CD14-positive monocyte (primary cell): ENCODE data around the gene DGAT2. TPM values are rescaled to one million over a fixed set of nuclear protein-coding genes. Genes with fewer than 3 reads are reported as not detected.

Experiments used
- DNase-seq, 3 donors: peaks; one replicate each; pipeline ENCODE4 v3.0.0-alpha.2; 2011 to 2022
- H2AFZ ChIP-seq: 2 replicates; pipeline ENCODE4 v1.6.0; 2012; ENCODE audit warnings: mild to moderate bottlenecking, low read depth, low read length, inconsistent platforms; ENCODE audit not compliant: insufficient read depth, poor library complexity, severe bottlenecking
- H3K27ac ChIP-seq, 2 donors: 1 replicate in 1 of 2; 2 replicates in 1 of 2; pipeline ENCODE4 v1.5.1; 2012 to 2013; ENCODE audit warnings: low read length in 2 of 2, control low read depth in 1 of 2, inconsistent platforms in 1 of 2, low read depth in 1 of 2, mild to moderate bottlenecking in 1 of 2
- H3K27me3 ChIP-seq, 2 donors: one replicate each; pipeline versions ENCODE4 v1.6.0 to v1.6.1; 2011 to 2013; ENCODE audit warnings: low read length in 2 of 2; ENCODE audit not compliant: control insufficient read depth in 2 of 2, insufficient read depth in 2 of 2
- H3K36me3 ChIP-seq, 2 donors: replicated peaks in 1 of 2; 1 replicate in 1 of 2; 2 replicates in 1 of 2; pipeline versions ENCODE4 v1.5.1 to v1.6.1; 2012 to 2013; ENCODE audit warnings: low read length in 2 of 2, control low read depth in 1 of 2, inconsistent platforms in 1 of 2, mild to moderate bottlenecking in 1 of 2; ENCODE audit not compliant: insufficient read depth in 2 of 2, control insufficient read depth in 1 of 2
- H3K4me1 ChIP-seq, 2 donors: 1 replicate in 1 of 2; 2 replicates in 1 of 2; pipeline versions ENCODE4 v1.5.1 to v1.6.1; 2012 to 2013; ENCODE audit warnings: low read length in 2 of 2, control low read depth in 1 of 2, inconsistent platforms in 1 of 2, mild to moderate bottlenecking in 1 of 2, moderate library complexity in 1 of 2; ENCODE audit not compliant: insufficient read depth in 2 of 2, control insufficient read depth in 1 of 2
- H3K4me2 ChIP-seq: replicated peaks from 2 replicates; pipeline ENCODE3; 2012; ENCODE audit warnings: low read length, moderate library complexity, mild to moderate bottlenecking; ENCODE audit not compliant: poor library complexity, severe bottlenecking; ENCODE audit errors: extremely low read depth
- H3K4me3 ChIP-seq, 3 experiments: fragments of 200-600 bp in 1 of 3; sonication (generic) in 1 of 3; replicated peaks in 1 of 3; 1 replicate in 2 of 3; 2 replicates in 1 of 3; pipeline ENCODE4 v1.5.1; 2011 to 2013; ENCODE audit warnings: low read length in 3 of 3, mild to moderate bottlenecking in 3 of 3, control low read depth in 2 of 3, low read depth in 2 of 3, inconsistent platforms in 1 of 3, moderate library complexity in 1 of 3
- H3K79me2 ChIP-seq: 2 replicates; pipeline ENCODE4 v1.6.0; 2012; ENCODE audit warnings: mild to moderate bottlenecking, control low read depth, inconsistent platforms, low read length, moderate library complexity; ENCODE audit not compliant: insufficient read depth
- H3K9ac ChIP-seq: 2 replicates; pipeline ENCODE4 v1.6.0; 2017; ENCODE audit warnings: low read length, mild to moderate bottlenecking; ENCODE audit not compliant: insufficient read depth, poor library complexity, severe bottlenecking
- H3K9me3 ChIP-seq, 2 donors: replicated peaks in 1 of 2; 1 replicate in 1 of 2; 2 replicates in 1 of 2; pipeline versions ENCODE4 v1.5.1 to v1.6.1; 2012 to 2013; ENCODE audit warnings: low read length in 2 of 2, control low read depth in 1 of 2; ENCODE audit not compliant: control insufficient read depth in 1 of 2, insufficient read depth in 1 of 2
- H4K20me1 ChIP-seq: 2 replicates; pipeline ENCODE4 v1.6.0; 2012; ENCODE audit warnings: mild to moderate bottlenecking, low read length, control low read depth, moderate library complexity; ENCODE audit not compliant: insufficient read depth
- H3K27ac Mint-ChIP-seq, 7 donors: one replicate each; pipeline ENCODE4 v1.8.0; 2020; ENCODE audit warnings: mild to moderate bottlenecking in 7 of 7, mixed read lengths in 7 of 7, moderate library complexity in 6 of 7, inconsistent platforms in 2 of 7
- H3K27me3 Mint-ChIP-seq, 3 donors: one replicate each; pipeline ENCODE4 v1.8.0; 2021 to 2022; ENCODE audit warnings: low read depth in 3 of 3, mild to moderate bottlenecking in 3 of 3, mixed read lengths in 3 of 3, moderate library complexity in 3 of 3, inconsistent platforms in 1 of 3
- H3K36me3 Mint-ChIP-seq, 2 donors: one replicate each; pipeline ENCODE4 v1.8.0; 2020; ENCODE audit warnings: mixed read lengths in 2 of 2, inconsistent platforms in 1 of 2, mild to moderate bottlenecking in 1 of 2
- H3K4me1 Mint-ChIP-seq: one replicate; pipeline ENCODE4 v1.8.0; 2020; ENCODE audit warnings: mild to moderate bottlenecking, mixed read lengths
- H3K4me3 Mint-ChIP-seq, 2 donors: one replicate each; pipeline ENCODE4 v1.8.0; 2020; ENCODE audit warnings: mild to moderate bottlenecking in 2 of 2, mixed read lengths in 2 of 2, moderate library complexity in 1 of 2
- H3K9me3 Mint-ChIP-seq, 7 donors: one replicate each; pipeline ENCODE4 v1.8.0; 2020 to 2022; ENCODE audit warnings: mixed read lengths in 7 of 7, mild to moderate bottlenecking in 6 of 7, moderate library complexity in 6 of 7, inconsistent platforms in 2 of 7
- CTCF ChIP-seq: fragments of 200-600 bp; IDR thresholded peaks from one replicate; pipeline ENCODE4 v1.8.0; 2022; ENCODE audit warnings: antibody characterized with exemption, mild to moderate bottlenecking
- WGBS: methylation state at CpG from one replicate; pipeline ENCODE4 v1.1.5; 2013; ENCODE audit warnings: missing lambda C conversion rate; ENCODE audit not compliant: insufficient coverage; 5-methylcytosine and 5-hydroxymethylcytosine counted together
- intact Hi-C, 2 donors: fragments of 100-400 bp; cut with micrococcal nuclease; formaldehyde crosslinking; loops; one replicate each; pipeline versions ENCODE4 v1.15.0 to v1.15.1; 2023
- polyA plus RNA-seq, 3 donors: library from polyadenylated mRNA; depleted of rRNA in 1 of 3; unstranded in 2 of 3; stranded (reverse) in 1 of 3; fragments of 300-500 nt in 2 of 3; fragments of >200 nt in 1 of 3; fragmentation: Illumina TruSeq in 2 of 3; gene quantifications; 1 replicate in 2 of 3; 2 replicates in 1 of 3; pipeline ENCODE4 v1.2.3, GENCODE V29; 2012 to 2021

DGAT2 gene
- polyA plus RNA-seq, 3 donors, result 7.0 to 18.4 (median 14.8) TPM

GRCh38 chr11:75792127-75792731 is 23.7 kb downstream of the DGAT2 start:
- no peak overlapping the region for H3K27ac ChIP-seq
- no peak overlapping the region for H3K9ac ChIP-seq
- Mint-ChIP-seq H3K27me3 (peaks cover 0 to 4% (median 0%) of the 10 kb centered on the region in 3 donors), H3K4me1 (no peaks in the 10 kb centered on the region), H3K9me3 (no peaks in the 10 kb centered on the region), H3K4me3 (no peak overlapping the region), H3K27ac (peak overlapping the region in 1 of 7 donors; percentile 69), H3K36me3 (peaks cover 81 to 82% of the 10 kb centered on the region in 2 donors)
- H3K27me3 ChIP-seq, result no peaks in the 10 kb centered on the region
- 100% methylated on average over 3 of the region's 6 CpGs for WGBS
- H2AFZ ChIP-seq, result no peak overlapping the region
- H3K9me3 ChIP-seq, result no peaks in the 10 kb centered on the region
- TF ChIP-seq CTCF, result no peak
- H3K36me3 ChIP-seq, result peaks cover 45 to 93% of the 10 kb centered on the region in 2 donors
- H3K4me1 ChIP-seq, result no peaks in the 10 kb centered on the region
- no peaks in the 10 kb centered on the region for H4K20me1 ChIP-seq
- no peak for DNase-seq
- no peak overlapping the region for H3K4me3 ChIP-seq
- no peaks in the 10 kb centered on the region for H3K79me2 ChIP-seq
- H3K4me2 ChIP-seq, result no peak overlapping the region
- intact Hi-C loops, result no loop called here

GRCh38 chr11:75792997-75793800 is 24.6 kb downstream of the DGAT2 start:
- Mint-ChIP-seq H3K27me3 (peaks cover 0 to 7% (median 0%) of the 10 kb centered on the region in 3 donors), H3K4me1 (no peaks in the 10 kb centered on the region), H3K9me3 (no peaks in the 10 kb centered on the region), H3K36me3 (peaks cover 79 to 85% of the 10 kb centered on the region in 2 donors), H3K4me3 (no peak overlapping the region), H3K27ac (no peak overlapping the region)
- Histone ChIP-seq H3K9ac (no peak overlapping the region), H3K9me3 (no peaks in the 10 kb centered on the region), H2AFZ (no peak overlapping the region), H3K27ac (no peak overlapping the region), H3K27me3 (no peaks in the 10 kb centered on the region), H3K4me3 (no peak overlapping the region), H3K36me3 (peaks cover 45 to 93% of the 10 kb centered on the region in 2 donors), H3K79me2 (no peaks in the 10 kb centered on the region), H3K4me2 (no peak overlapping the region), H3K4me1 (no peaks in the 10 kb centered on the region), H4K20me1 (no peaks in the 10 kb centered on the region)
- TF ChIP-seq CTCF, result no peak
- intact Hi-C loops, result no loop called here
- no peak for DNase-seq
- 96% methylated on average over 6 of the region's 12 CpGs for whole genome bisulfite sequencing
